Astrocyte of the cerebellum (primary cell): ENCODE results near the gene SLC35F1.

Source experiments
- DNase-seq: peaks from one replicate; pipeline ENCODE4 v3.0.0-alpha.2; 2011; ENCODE audit warnings: low read depth
- H3K4me3 ChIP-seq: 2 replicates; pipeline ENCODE4 v1.5.1; 2011; ENCODE audit warnings: mild to moderate bottlenecking, low read depth, low read length, moderate library complexity
- in situ Hi-C: cut with HindIII; loops from 2 replicates; pipeline ENCODE4 v1.10.0; 2017; ENCODE audit warnings: low sequenced_read_pairs
- TF ChIP-seq, protein P1 (sequence below): IDR thresholded peaks from 2 replicates; pipeline ENCODE4 v1.5.1; 2012; ENCODE audit warnings: low read length, low read depth, moderate library complexity, mild to moderate bottlenecking; ENCODE audit errors: missing control alignments

The SLC35F1 gene

GRCh38 chr6:118134206-118134605 is 227.1 kb downstream of the SLC35F1 start:
- in situ Hi-C loops = no loop called here
- TF ChIP-seq, protein P1, sequence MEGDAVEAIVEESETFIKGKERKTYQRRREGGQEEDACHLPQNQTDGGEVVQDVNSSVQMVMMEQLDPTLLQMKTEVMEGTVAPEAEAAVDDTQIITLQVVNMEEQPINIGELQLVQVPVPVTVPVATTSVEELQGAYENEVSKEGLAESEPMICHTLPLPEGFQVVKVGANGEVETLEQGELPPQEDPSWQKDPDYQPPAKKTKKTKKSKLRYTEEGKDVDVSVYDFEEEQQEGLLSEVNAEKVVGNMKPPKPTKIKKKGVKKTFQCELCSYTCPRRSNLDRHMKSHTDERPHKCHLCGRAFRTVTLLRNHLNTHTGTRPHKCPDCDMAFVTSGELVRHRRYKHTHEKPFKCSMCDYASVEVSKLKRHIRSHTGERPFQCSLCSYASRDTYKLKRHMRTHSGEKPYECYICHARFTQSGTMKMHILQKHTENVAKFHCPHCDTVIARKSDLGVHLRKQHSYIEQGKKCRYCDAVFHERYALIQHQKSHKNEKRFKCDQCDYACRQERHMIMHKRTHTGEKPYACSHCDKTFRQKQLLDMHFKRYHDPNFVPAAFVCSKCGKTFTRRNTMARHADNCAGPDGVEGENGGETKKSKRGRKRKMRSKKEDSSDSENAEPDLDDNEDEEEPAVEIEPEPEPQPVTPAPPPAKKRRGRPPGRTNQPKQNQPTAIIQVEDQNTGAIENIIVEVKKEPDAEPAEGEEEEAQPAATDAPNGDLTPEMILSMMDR = no peak
- DNase-seq = no peak
- no peak overlapping the region for H3K4me3 ChIP-seq

- TF ChIP-seq, protein P1 = no peak
- no peak overlapping the region for H3K4me3 ChIP-seq
- in situ Hi-C loops = no loop called here
- DNase-seq = no peak
Observed at GRCh38 chr6:118134736-118135135, 227.7 kb downstream of the SLC35F1 start.

DNA sequence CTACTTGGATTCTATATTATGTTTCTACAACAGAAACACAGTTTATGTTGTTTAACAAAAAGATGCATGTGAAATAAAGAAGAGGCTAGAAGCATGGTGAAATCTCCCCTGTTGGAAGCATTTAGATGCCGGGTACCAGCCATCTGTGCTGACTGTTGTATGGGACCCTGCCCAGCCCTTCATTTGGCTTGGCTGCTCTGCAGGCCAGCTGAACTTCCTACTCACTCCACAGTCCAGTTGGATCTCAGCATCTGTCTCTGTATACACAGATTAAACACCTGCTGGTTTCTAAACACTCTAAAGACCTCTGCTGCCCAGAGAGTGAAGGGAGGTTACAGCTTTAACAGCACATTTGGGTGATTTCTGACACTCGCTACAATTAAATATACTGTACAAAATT is 228.3 kb downstream of the SLC35F1 start:
- no peak for DNase-seq
- H3K4me3 ChIP-seq = no peak overlapping the region
- in situ Hi-C loops = no loop called here
- TF ChIP-seq, protein P1 = no peak

- in situ Hi-C loops = no loop called here
- no peak overlapping the region for H3K4me3 ChIP-seq
- TF ChIP-seq, protein P1 = no peak
- DNase-seq = no peak
Observed at GRCh38 chr6:118141211-118141610, 234.1 kb downstream of the SLC35F1 start.

DNA sequence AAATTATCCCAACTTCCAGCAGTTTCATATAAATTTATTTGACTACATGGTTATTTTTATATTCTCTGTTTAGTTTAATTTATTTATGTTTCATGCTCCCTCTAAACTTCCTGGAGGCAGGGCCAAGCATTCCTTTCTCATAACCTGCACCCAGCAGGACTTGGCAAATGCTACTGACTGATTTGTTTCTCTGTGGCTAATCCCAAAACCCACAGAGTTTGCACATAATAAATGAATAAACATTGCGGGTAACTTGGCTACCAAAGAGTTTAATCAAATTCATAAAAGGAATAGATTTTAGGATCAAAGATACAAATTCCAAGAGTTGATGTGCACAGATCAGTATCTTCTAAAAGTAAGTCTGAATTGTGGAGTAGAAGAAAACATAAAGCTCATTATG is 239.5 kb downstream of the SLC35F1 start:
- in situ Hi-C loops = no loop called here
- TF ChIP-seq, protein P1 = no peak
- no peak overlapping the region for H3K4me3 ChIP-seq
- peak; percentile 85 for DNase-seq

- TF ChIP-seq, protein P1 = no peak
- in situ Hi-C loops = no loop called here
- no peak overlapping the region for H3K4me3 ChIP-seq
- no peak for DNase-seq
Observed at GRCh38 chr6:118147511-118147910, 240.4 kb downstream of the SLC35F1 start.

DNA sequence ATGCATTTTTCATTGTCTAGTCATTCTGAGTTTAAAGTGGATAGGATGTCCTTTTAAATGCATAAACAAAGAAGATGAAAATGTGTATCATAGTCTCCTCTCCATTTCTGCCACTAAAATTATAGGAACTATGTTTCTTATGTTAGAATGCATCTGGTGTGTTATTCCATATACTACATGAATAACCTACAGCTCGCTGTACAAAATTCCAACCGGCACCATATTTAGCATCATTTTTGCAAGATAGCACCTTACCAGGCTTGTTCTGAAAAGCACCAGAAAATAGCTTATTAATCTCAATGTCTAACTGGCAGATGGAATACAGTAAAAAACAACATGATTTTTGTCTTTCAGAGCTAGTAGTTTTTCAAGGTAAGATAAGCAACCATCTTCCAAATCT is 241.5 kb downstream of the SLC35F1 start:
- in situ Hi-C loops = no loop called here
- no peak overlapping the region for H3K4me3 ChIP-seq
- DNase-seq = no peak
- TF ChIP-seq, protein P1 = no peak
